HG02852 (cell line): ENCODE data around the gene SLC38A11.

Experiments
- ATAC-seq: cut with Tn5 transposase; IDR thresholded peaks from one replicate; pipeline ENCODE4 v1.9.1; 2021; ENCODE audit warnings: mild to moderate bottlenecking, moderate library complexity; ENCODE audit not compliant: unreplicated experiment

The SLC38A11 gene

DNA sequence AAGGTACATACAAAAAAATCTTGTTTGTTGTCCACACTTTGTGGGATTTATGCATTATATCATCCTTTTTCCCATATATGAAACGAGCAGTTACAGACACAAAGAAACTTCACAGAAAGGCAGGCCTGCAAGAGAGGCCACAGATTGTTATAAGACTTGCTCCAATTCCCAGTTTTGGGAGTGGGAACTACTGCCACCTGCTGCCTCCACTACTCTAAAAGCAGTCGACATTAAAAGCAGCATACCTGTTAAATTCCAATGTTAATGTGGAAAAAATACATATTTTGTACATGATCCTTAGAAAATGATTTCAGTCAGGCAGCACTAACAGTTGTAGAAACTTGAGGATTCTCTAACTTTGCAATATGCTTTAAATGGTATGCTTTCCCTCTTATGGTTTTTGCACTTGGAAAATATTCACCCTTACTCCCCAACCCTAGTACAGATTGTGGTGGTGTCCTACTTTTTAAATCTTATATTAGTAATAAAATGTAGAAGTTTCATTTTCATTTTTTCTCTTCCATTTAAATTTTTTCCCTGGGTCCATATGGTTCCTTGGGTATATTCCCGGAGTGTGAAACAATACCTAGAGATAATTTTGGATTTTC lies 37.9 kb downstream of the SLC38A11 start:
- ATAC-seq: no peak

DNA sequence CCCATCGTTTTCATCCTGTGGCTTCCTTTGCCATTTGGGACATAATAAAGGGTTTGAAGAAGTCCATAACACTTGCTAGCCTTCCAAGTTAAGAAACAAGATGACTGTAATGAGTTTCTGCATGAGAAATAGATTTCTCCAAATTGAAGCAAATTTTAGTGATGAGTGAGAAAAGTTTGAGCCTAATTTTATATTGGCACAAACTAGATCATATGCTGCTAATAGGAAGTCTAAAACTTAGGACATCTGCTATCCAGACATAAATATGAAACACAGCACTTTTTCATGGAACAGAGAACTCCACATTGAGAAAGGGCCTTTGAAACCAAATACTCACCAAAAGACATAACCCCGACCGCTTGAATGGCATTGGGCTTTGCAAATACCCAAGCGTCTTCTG lies 39.8 kb downstream of the SLC38A11 start:
- ATAC-seq: no peak

DNA sequence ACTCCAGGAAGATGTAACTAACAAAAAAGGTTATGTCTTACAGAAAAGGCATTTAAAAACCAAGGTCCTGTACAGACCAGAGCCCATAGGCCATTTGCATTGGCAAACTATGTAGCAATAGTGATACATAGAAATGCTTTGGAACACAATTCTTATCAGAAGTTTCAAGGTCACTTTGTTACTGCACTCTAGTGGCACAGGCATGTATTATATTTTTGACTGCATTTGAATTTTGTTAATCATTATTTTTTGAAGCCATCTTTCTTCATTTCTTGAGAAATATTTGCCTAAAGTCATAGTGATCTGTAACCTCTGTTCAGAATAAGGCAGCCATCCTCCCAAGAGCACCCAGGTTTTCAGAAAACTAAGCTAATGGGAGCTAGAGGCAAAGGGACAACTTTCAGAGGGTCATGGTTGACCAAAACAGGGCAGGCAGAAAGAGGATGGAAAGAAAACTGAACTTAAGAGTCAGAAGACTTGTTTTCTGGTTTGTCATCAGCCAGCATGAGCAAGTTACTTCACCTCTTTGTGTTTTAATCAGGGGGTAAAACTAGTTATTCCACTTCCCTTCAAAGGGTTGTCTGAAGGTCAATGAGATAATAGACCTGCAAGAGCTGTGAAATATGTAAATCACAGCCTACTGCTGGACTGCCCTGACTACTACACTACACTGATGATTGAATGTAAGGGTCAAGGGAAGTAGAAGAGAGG lies 41.5 kb downstream of the SLC38A11 start:
- no peak for ATAC-seq

DNA sequence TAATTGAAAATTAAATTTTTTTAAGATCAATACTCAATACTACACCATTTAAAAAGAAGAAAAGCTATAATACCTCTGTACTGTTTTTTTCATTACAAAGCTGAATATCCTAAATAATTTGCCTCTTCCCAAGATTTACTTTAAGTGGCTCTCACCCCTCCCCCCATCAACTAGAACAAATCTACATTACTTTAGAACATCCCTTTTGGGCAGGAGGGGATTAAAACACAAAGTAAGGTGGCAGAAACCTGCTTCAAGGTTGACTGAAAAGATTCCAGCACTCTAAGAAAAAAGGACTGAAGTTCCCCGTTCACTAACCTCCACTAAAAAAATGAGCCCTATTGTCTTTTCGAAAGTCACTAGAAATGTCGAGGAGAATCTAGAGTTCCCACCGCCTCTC lies 42.3 kb downstream of the SLC38A11 start:
- no peak for ATAC-seq

DNA sequence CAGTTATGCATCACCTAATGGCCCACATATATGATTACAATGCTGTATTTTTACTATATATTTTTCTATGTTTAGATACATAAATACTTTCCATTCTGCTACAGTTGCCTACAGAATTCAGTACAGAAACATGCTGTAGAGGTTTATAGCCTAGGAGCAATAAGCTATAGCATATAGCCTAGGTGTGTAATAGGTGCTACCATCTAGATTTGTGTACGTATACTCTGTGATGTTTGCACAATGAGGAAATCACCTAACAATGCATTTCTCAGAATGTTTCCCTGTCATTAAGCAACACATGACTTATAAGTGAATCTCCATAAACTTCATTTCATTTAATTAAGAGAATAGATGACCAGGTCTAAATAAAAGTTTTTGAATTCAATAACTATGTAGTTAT lies 43.5 kb downstream of the SLC38A11 start:
- ATAC-seq: no peak

DNA sequence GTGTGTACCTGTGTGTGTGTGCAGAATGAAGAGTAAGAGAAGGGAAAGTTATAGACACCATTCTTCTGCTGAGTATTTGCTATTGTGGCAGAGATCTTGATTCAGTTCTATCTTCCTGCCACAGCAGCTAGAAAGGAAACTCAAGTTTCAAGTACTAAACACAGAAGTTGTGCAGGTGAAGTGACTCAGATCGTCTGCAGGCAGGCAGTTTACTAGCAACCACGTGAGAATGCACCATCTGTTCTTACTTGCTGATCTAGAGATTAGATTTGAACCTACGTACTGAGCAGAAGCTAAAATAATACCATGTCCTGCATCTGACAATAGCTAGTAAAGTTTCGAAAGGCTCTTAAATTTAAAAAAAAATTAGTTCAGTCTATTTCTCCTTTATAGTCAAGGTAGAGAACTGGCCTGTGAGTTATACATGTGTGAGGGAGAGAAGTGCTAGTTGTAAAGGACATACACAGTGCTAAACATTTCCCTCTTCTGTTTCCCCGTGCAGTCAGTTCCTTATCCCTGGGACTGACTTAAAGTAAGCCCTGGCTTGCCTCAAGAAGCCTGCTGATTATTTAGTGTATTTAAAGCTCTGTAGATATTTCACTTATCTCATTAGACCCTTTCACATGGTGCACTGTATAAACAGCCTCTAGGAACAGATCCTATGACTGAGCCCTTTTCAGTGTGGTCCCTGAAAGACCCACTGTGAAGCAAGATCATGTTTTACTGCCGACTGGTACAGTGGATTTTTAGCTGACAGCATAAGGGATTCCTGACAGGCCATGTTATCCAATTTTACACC lies 45.0 kb downstream of the SLC38A11 start:
- peak; percentile 95 for ATAC-seq

DNA sequence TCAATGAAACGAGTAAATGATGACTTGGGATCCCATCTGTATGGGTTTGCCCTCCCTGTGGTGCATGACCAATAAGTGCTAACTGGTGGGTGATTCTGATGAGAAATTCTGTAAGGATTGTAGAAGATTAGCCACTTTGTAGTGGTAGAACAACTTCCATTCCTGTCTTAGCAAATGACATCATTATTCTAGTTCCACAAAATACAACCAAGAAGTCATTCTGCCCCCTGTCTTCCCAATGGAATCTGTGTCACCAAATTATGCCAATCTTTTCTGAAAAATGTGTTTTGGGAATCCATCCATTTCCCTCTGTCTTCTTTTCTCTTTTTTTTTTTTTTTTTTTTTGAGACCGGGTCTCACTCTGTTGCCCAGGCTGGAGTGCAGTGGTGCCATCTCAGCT lies 48.4 kb downstream of the SLC38A11 start:
- ATAC-seq: no peak

DNA sequence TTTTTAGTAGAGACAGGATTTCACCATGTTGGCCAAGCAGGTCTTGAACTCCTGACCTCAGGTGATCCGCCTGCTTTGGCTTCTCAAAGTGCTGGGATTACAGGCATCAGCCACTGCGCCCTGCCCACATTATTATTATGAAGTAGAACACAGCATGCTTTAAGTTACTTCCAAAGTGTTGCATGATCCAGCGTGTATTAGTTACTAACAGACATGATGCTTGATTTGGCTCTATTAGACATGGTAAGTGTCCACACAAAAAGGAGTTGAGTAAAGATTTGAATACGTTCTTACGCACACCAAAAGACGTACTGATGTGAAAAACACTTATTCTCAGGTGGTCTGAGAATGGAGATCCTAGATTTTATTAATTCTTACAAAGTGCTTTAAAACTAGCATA lies 50.0 kb downstream of the SLC38A11 start:
- no peak for ATAC-seq

DNA sequence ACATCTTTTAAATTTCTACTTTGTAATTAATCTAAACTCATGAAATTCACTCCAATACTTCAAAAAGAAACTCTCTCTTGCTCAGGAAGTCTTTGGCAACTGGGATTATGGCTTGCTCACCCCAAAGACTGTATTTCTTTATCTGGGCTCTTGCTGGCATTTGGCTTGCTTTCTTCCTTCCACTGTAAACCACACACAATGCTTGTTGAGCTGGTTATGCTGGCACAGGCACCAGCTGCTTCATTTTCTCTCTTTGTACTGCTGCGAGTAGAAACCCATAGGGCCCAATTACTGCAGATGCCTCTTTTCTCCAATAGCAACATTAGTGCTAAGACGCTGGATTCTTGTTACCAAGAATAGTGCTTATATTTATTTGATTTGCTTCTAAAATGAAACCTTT lies 51.4 kb downstream of the SLC38A11 start:
- no peak for ATAC-seq

DNA sequence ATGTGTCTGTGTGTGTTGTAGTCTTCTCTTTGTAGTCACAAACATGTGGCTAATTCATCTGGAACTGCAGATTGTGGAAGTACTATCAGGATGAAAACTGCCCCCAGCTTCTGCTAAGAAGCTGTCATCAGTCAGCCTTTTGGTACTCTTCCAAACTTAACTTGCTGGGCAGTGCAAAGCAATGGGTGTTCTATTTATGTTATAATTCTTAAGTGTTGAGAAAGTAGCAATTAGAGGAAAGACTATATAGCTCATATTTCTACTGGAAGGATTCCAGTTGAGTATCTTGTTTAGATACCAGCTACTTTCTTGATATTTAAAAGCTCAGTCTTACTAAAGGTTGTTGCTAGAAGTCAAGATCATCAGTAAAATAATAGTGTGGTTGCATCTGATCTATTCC lies 52.1 kb downstream of the SLC38A11 start:
- ATAC-seq: no peak

DNA sequence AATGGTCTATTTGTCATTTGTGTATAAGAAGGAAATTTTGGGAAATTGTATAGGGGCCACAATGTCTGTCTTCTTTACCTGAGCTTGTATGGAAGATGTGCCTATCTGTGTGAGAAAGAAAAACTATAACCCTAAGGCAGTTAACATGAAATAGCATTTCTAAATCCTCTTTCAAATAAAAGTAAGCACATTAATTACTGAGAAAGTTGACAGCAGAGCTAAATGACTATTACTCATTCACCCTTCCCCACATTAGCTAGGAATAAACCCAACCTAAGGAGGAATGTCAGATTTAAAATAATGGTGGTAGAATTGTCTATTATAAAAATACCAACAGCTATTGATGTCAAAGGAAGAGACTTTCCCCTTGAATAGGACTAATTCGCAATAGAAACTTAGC lies 56.2 kb downstream of the SLC38A11 start:
- ATAC-seq: no peak

DNA sequence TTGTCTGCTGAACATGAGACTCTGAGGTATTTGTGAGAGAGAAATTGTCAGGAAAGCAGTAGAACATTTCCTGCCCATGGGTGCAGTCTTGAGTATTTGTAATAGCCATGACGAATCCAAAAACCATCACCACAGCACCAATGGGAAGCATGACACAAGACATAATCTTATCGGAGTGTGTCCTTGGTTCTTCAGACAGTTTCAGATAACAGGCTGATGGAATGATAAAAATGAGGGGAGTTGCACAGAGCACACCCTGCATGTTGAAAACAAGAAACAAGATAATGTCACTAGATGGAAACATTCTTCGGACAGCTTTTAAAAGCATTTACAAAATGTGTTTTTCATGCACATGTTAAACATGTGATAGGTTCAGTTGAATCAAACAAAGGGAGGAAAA lies 56.9 kb downstream of the SLC38A11 start:
- no peak for ATAC-seq

DNA sequence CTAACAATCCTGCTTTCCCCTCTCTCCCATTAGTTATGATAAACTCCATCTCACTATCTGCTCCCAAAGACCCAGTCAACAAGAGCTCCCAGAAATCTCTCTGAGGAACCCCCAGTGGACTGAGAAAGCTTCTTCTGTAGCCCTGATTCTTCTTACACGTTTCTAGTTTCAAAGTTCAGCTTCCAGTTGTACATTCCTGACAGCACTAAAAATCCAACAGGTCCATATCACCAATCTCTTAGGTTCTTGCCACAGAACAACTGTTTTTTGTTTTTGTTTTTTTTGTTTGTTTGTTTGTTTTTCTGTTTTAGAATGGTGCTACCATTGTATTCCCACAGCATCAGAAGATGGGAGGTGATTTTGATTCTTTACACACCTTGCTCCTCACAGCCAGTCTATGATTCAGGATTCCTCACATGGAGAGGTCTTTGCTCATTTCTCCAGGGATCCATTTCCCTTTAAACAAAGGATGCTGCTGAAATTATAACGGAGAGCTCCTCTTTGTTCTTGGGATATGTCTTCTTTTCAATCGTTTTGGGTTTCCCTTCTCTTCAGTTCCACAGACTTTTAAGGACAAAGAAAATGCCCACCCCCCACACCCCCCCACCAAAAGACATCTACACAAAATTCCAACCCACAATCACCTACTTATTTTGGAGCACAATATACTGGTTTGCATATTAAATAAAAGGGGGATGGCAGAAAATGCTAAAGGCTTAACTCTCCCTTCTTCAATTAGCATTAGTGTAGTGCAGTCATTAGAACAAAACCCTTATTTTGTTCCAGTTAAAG lies 57.7 kb downstream of the SLC38A11 start:
- ATAC-seq: no peak

DNA sequence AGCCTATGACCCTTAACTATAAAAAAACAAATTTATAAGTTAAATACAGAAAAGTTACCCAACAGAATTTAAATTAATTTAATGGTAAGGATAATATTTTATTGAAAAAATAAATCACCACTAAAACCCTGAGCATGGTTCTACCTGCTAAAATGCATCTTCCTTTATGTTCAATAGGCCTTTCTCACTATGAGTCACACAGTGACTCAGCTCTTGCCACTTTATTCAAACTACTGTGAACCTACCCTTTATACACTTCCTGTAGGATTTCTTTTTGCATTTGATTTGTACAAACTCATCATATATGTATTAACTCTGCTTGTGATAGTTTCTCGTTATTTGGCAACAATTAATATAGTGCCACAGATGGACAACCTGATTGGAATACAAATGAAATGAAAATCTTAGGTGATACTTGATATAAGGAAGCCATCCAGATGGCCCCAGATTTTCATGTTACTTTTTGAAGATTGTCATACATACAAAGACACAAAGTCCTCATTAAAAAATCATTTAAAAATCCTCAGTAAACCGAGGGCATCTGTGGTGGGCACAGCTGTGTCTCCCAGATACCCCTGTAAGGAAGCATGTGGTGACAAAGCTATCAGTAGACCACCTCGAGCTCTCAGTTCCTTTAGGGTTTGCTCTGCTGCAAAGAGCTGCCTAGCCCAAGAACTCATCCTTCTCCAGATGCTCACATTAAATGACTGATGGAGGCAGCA lies 58.5 kb downstream of the SLC38A11 start:
- ATAC-seq: peak; percentile 99

DNA sequence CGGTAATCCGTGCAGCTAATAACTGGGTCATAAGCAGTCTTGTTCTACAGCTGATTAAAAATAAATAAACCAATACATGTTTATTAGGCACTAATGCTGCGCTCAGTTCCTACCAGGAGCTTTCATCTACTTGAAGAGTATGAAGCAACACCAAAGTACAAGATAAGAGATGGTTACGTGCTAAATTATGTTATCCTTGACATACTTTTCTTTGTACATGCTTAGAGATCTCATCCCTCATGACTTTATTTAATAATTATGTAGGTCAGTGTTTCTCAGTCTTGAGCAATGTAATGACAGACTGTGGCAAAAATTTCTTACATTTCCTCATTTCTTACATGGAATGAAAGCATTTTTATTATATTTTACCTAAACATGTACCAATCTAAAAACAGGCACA lies 59.1 kb downstream of the SLC38A11 start:
- ATAC-seq: no peak

DNA sequence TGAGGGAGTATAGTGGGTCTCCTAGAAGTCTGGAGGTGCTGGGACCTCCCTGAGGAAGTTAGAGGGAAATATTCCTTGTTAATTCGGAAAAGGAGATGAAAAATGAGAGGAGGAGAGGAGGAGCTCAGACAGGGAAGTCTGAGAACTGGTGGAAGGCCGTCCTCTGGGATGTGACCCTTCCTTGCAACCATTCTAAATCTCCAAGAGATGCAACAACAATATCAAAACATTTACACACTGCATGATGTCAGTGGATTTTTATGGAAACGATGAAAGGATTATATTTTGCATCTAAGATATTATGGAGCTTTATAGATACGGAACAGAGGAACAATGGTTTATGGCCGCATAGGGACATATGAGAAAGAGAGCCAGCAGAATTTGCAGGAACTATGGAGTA lies 63.9 kb downstream of the SLC38A11 start:
- no peak for ATAC-seq

DNA sequence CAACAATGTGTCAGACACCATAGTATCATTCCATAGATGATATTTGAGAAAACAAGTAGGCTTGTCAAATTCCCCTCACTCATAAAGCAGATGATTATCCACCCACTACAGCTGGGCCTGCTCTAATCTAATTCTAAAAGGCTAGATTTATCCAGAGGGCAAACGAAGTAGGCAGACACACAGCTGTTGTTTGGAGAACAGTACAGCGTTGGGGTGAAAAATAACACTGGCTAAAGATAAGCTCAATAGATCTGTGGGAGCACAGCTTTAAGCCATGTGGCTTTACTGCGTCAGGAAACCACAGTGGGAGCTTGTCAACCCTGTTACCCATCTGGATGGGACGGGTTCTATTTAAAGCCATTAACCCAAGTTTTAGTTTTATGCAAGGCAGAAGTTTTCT lies 64.8 kb downstream of the SLC38A11 start:
- ATAC-seq: no peak

DNA sequence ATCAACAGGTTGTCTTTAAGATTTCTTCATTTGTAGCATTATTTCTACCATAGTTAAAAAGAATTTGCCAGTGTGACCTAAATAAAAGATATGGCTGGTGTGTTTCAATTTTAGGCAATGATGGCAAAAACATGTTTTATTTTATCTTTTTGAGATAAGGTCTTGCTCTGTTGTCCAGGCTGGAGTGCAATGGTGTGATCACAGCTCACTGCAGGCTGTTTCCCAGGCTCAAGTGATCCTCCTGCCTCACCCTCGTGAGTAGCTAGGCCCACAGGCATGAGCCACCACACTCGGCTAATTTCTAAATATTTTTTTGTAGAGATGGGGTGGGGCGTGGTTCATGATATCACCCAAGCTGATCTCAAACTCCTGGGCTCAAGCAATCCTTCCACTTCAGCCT lies 66.7 kb downstream of the SLC38A11 start:
- ATAC-seq: no peak

DNA sequence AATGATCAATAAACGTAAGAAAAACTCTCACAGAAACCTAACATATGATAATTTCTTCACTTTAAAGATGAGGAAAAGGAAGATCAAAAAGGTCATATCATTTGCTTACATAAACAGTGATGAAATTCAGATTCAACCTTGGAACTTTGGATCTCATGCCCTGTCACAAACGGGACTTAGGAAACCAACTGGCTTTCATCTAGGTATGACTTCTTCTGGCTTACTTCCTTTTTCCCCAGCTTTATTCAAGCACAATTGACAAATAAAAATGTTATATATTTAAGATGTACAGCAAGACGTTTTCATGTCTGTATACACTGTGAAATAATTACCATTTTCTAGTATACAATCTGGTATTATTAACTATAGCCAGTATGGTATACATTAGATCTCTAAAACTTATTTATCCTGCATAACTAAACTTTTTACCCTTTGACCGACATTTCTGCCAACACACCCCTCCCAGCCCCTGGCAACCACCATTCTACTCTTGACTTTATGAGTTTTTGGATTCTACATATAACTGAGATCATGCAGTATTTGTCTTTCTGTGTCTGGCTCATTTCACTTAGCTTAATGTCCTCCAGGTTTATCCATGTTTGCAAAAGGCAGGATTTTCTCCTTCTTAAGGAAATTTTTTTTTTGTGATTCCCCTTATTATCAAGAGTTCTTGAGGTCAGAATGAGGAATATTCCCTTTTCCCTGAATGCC lies 67.7 kb downstream of the SLC38A11 start:
- no peak for ATAC-seq

DNA sequence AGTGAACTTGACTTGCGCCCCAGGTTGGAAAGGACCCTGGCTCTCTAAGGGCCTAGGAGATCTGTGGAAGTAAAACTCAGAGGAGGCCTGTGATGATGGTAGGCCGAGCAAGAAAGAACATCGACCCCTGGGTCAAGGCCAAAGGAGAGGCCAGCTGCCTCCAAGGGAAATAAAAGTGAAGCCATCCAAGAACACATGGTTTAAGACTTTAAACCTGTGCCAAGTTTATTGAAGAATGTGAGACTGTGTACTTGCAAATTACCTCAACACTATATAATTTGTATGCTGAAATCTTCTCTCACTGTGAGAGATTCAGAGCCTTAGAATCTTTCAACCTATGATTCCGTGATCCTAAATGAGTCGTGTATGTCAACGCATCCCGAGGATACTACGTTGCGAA lies 73.0 kb downstream of the SLC38A11 start:
- ATAC-seq: no peak
